Dermis blood vessel endothelial cell (primary cell): Measurements from ENCODE around the gene WWOX. TPM values are rescaled to one million over a fixed set of nuclear protein-coding genes. Genes with fewer than 3 reads are reported as not detected.

Experiments used
- DNase-seq: peaks from one replicate; pipeline ENCODE4 v3.0.0; 2010
- total RNA-seq: library from RNA; depleted of rRNA; stranded (reverse); fragments of >200 nt; gene quantifications from 2 replicates; pipeline ENCODE4 v1.2.3, GENCODE V29; 2014

Gene WWOX
- total RNA-seq, 1 donor from 2014 or later, result 14.5 TPM

DNA sequence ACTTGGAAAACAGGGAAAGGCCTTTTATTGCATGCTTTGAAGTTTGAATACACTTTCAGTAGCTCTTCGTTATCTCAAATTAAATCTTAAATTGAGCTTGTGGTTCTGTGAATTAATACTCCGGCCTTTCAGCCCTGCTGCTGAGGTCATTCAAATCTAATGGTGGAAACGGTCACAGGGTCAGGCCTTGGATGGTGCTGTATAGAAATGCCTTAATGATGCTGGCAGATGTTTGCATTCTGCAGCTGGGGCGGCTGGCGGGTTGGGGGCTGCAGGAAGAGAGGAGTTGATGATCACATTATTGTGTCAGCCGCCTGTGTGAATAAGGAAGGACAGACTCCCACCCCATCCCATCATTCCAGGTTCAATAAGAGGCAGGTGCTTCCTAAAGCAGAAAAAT lies 723.6 kb downstream of the WWOX start:
- DNase-seq, result no peak

DNA sequence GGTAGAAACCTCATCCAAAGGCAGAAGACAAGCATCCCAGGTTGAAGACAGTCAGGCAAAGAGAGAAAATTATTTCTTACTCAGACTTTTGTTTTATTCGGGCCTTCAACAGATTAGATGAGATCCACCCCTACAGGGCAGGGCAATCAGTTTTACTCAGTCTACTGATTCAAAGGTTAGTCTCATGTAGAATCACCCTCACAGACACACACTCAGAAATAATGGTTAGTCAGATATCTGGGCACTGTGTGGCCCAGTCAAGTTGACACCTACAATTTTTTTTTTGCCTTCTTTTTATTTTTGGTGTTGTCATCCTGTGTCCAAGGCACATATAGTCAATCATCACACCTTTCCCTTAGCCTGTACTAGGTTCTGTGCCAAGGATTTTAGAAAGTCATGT lies 729.8 kb downstream of the WWOX start:
- DNase-seq, result no peak

- DNase-seq, result no peak
Observed at GRCh38 chr16:78830599-78830998, 731.1 kb downstream of the WWOX start.

DNA sequence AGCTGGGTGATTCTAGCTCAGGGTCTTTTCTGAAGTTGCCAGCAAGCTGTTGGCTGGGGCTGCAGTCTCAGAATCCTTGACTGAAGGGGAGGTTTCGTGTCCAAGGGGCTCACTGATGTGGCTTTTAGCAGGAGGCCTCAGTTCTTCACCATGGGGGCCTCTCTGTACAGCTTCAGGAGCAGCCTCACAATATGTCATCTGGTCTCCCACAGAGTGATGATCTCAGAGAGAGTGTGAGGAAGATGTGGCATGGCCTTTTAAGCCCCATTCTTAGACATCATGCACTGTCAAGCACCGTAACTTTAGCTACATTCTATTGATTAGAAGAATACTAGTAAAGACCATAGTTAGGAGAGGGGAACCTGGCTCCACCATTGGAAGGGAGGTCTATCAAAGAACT lies 732.6 kb downstream of the WWOX start:
- DNase-seq, result no peak

GRCh38 chr16:78836802-78837491 lies 737.5 kb downstream of the WWOX start:
- DNase-seq, result no peak

DNA sequence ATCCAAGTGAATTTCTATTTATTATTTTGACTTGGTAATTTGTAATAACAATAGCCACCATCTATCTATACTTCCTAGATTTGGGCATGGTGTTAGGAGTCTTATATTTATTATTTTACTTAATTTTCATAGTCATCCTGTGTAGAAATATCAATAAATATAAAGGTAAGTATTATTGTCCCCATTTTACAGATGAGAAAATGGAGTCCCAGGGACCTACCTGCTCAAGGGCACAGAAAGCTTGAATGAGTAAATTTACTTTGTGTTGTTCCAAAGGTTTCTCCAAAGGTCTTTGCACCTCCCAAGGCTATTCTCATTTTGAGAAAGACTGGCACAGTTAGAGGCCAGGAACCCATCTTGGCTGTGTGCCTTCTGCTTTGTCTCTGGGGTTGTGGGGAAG lies 738.3 kb downstream of the WWOX start:
- no peak for DNase-seq

- no peak for DNase-seq
Observed at GRCh38 chr16:78838276-78838675, 738.8 kb downstream of the WWOX start.

DNA sequence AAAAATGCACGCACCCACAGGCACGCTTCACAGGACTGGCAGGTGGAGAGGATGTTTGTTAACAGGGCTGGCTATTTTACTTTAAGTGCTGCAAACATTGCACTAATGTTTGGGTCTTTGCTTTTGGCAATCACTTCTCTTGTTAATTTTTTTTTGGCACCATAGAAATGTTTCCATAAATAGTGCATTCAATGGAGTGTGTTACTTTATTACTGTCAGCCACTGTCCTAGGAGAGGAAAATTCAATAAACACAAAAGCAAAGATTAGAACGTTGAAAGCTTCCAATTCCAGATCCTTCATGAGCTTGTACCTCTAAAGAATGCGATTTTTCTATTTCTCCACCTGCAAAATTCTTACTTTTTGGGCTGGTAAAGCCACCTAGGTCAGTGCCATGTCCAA lies 743.5 kb downstream of the WWOX start:
- DNase-seq, result no peak

GRCh38 chr16:78843978-78844377 lies 744.5 kb downstream of the WWOX start:
- DNase-seq, result no peak

GRCh38 chr16:78844682-78845081 lies 745.2 kb downstream of the WWOX start:
- no peak for DNase-seq

DNA sequence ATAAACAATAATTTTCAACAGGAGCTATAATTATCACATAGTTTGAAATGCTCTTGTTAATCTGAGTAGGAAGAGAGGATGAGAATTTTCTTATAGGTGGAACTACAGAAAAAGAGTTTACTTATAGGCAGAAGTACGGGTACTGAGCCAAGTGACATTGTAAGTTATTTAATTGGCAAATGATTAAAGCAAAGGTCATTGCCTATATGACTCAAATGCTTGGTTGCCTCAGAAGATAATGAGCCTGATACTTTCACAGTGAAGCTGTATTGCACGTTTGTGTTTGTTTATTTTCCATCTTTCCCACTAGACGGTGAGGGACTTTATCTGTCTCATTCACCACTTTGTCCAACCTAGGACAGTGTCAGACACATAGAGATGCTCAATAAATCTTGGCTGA lies 751.8 kb downstream of the WWOX start:
- no peak for DNase-seq

DNA sequence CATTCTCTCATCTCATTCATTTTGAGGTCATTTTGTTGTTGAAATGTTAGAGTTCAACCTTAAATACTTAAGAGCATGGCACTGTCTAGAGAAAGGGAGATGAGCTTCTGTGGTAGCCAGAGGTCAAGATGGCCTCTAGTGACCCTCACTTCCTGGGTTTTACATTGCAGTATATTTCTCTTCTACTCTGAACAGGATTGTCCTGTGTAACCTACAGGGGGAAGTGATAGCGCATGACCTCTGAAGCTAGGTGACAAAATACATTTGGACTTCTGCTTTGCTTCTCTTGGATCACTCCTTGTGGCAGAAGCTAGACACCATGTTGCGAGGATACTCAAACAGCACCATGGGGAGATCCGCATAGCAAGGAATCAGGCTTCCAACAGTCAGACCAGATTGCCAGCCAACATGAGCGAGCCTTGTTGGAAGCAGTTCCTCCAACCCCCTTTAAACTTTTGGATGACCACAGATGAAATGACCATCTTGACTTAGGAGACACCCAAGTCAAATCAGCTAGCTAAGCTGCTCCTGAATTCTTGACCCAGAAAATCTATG lies 752.7 kb downstream of the WWOX start:
- no peak for DNase-seq

- no peak for DNase-seq
Observed at GRCh38 chr16:78862022-78862421, 762.6 kb downstream of the WWOX start.

DNA sequence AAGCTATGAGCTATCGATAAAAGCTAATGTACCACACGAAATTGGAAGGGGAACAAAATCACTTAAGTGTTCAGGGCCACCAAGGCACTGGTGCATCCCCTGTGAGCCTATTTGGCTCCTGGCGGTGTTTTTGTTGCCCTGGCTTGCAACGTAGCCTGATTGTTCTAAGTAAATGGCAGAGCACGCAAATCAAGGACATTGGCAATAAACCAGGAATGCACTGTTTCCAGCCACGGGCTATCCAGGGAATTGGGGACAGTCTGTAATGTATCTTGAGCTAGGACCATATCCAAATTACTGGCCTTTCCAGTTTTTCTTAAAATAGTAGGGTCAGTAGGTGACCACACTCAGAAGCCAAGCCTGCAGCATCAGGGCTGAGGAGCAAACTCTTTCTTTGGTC lies 767.1 kb downstream of the WWOX start:
- no peak for DNase-seq

GRCh38 chr16:78869492-78869891 lies 770.0 kb downstream of the WWOX start:
- DNase-seq, result no peak

DNA sequence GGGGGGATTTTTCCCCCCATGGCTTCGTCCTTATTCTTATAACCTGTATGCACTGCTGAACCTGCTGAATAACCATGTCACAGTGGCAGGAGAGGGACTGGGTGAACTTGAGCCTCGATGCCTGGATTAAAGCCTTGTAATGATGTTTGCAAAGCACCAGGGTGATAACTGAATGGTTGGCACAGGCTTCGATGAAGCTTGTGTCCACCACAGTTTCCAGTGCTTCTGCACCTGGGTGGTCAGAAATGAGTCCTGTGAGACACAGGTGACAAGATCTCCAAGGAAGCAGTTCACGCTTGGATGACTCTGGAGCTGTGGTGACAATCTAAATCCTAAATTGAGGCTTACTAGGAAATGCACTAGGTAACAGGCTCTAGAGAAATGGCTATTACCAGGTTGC lies 771.8 kb downstream of the WWOX start:
- DNase-seq, result no peak

- DNase-seq, result no peak
Observed at GRCh38 chr16:78876671-78877070, 777.2 kb downstream of the WWOX start.

DNA sequence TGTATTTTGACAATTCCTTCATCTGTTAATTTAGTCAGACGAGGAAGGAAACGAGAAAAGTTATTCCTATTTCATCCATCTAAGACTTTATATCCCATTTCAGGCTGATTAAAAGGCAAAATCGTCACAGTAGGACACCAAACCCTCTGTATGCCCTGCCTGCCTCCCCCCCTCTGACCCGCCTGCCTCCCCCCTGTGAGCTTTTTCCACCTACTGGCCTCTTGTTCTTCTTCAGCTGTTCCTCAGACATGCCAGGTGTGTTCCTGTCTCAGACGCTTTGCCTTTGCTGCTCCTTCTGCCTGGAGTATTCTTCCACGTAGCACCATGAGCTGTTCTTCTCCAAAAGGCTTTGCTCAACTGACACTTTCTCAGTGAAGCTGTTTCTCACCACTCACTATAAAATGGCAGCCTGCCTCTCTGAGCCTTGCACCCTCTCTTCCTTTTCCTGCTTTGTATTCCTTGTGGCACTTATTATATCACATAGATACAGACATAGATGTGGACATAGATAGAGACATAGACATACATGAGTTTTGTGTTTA lies 777.7 kb downstream of the WWOX start:
- no peak for DNase-seq

GRCh38 chr16:78878570-78878969 lies 779.1 kb downstream of the WWOX start:
- no peak for DNase-seq

DNA sequence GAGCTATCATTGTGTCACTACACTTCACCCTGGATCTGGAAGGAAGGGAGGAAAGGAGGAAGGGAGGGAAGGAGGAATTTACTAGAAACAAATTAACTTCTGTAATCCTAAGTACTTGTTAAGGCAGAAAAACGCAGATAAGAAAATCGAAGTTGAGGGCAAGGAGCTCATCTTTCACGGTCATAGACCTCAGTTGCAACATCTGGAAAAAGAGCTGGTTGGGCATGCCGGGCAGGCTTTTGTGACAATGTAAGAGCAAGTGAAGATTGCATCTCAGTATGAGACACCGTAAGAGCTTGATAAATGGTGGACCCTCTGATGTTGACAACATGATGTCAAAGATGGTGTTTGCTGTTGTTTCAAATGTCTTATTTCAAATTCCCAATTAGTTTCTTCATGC lies 779.6 kb downstream of the WWOX start:
- no peak for DNase-seq

DNA sequence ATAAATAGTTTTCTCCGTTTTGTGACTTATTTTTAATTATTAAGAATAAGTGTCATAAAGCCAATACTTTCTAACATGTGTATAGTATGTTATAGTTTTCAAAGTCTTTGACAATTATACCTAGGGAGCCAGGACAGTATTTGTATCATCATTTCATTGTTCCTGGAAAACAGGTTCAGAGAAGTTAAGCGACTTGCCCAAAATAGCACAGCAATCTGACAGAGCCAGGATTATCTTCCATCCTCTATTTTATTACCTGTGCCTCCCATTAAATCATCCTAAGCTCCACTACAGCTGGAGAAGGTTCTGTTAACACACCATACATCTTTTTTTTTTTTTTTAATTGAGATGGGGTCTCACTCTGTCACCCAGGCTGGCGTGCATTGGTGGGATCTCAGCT lies 782.7 kb downstream of the WWOX start:
- no peak for DNase-seq

DNA sequence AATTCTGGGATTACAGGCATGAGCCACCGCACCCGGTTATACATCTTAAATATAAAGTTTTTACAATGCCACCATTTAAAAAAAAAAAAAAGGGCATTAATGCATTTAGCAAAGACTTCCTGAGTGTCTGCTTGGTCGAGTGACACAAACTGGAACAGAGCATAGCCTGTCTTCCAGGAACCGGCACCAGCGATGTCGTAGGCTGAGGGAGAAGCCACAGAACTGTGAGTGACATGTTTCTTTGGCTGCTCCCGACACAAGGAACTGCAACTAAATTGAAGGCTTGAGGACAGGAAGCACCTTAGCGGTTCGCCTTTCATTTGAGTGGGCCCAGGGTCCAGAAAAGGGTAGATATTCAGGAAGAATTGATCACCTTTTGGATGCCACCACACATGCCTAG lies 783.3 kb downstream of the WWOX start:
- DNase-seq, result no peak

GRCh38 chr16:78884204-78884603 lies 784.8 kb downstream of the WWOX start:
- no peak for DNase-seq

- DNase-seq, result no peak
Observed at GRCh38 chr16:78889346-78889745, 789.9 kb downstream of the WWOX start.
